KBM-7 (cell line): ENCODE results near the gene SLC6A11.

ENCODE experiments used
- DNase-seq: peaks from one replicate; pipeline ENCODE4 v3.0.0-alpha.2; 2015
- in situ Hi-C: fragments of 300-500 bp; cut with MboI; formaldehyde crosslinking; loops from 2 replicates; pipeline ENCODE4 v1.14.3; 2020; ENCODE audit warnings: low sequenced_read_pairs, low pct_unique_long_range_greater_than_20kb, mixed read lengths

Gene SLC6A11

DNA sequence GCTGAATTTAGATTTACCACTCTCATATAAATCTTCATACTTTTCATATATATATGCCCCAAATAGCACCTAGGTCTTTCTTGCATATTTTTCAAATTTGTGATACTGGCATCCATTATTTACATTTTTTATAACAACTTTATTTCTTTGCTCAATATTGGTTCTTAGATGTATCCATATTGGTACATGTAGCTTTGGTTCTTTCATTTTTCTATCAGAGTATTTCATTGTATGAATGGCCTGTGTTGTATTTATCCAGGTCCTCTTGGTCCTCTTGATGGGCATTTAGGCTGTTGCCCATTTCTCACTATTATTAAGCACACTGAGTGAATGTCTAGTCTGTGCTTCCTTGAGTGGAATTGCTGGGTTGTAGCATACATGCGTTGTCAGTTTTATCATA, 8.4 kb downstream of the SLC6A11 start:
- no peak for DNase-seq
- in situ Hi-C loops, result no loop called here

DNA sequence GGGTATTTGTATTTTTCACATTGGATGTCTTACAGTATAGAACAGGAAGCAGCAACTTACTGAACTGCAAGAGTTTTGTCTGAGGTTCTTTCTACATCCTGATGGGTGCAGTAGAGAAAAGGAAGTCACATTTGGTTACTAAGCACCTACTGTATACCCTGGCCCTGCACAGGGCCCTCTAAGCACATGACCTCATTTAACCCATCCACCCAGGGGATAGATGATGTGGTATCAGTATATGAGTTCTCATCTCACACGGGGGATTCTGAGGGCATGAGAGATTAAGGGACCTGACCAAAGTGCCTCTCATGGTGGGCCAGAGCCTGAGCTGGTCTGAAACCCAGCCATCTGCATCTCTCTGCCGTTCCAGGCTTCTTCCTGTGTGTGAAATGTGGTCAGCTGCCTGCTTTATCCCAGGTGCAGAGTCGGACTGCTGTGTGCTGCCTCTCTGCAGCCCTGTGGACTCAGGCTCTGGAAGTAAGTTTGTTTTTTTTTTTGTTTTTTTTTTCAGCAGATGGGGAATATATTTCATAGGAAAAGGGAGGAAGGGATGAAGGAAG, 17.9 kb downstream of the SLC6A11 start:
- in situ Hi-C loops, result no loop called here
- DNase-seq, result no peak

DNA sequence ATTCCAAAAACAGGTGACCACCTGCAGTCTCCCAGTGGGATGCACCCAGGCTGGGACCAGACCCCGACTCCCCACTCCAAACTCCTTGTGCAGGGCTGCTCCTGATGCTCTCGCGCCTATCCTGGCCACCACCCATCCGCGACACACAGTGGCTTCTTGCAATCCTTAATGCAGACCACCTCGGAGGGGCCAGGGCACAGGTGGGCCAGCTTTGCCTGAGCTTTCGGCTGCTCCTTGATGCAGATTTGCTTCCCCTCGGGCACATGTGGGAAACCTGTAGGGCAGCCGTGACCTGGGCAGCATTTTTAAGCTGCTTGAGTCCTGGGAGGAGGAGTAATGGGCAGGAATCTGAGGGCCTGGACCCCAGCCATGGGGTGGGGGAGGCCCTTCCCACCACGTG, 18.9 kb downstream of the SLC6A11 start:
- in situ Hi-C loops, result no loop called here
- no peak for DNase-seq

DNA sequence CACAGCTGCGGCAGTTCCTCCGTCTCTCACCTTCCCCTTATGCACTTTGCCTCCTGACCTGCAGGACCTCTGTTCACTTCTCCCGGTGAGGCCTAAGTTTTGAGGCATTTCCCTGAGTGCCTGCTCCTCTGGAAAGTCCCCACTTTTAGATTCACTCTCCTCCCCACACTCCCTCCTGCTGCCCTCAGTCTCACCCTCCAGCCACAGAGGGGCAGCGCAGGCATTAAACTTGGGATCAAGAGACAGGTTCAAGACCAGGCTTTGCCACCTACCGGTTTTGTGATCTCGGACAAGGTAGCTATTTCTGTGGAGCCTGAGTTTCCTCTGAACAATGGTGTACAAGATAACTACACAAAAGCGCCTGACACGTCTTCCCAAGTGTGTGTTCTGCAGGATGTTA, 19.4 kb downstream of the SLC6A11 start:
- in situ Hi-C loops, result no loop called here
- DNase-seq, result no peak

DNA sequence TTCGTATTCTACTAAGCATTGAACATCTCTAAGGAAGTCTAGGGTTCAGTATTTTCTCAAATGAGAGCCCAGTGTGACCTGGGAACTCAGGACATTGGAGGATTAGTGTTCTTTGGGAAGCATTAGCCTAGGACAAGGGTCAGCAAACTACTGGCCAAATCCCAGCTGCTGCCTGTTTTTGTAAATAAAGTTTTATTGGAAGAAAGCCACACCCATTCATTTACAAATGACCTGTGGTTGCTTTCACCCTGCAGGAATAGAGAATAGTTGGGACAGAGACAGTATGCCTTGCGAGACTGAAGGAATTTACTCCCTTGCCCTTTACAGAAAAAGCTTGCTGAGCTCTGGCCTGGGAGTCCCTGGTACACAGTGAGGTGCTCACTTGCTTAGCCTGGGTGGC, 20.6 kb downstream of the SLC6A11 start:
- no peak for DNase-seq
- in situ Hi-C loops, result no loop called here

DNA sequence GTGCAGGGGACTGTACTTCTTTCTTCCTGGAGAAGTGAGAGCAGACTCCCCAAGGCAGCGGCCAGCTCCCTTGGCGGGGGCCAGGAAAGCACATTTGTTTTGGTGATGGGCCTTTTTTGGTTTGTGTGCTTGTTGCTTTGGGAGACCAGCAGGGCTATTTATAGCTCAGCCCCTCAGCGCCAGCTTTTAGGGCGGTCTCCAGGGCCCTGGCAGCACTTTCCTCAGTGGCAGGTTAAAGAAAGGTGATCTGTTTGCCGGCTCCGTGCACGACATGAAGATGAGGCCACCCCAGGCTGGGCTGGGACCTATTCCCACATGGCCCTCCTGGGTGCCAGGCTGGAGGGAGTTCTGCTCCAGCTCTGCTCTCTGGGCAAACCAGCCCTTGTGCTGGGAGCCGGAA, 21.8 kb downstream of the SLC6A11 start:
- no peak for DNase-seq
- in situ Hi-C loops, result no loop called here

DNA sequence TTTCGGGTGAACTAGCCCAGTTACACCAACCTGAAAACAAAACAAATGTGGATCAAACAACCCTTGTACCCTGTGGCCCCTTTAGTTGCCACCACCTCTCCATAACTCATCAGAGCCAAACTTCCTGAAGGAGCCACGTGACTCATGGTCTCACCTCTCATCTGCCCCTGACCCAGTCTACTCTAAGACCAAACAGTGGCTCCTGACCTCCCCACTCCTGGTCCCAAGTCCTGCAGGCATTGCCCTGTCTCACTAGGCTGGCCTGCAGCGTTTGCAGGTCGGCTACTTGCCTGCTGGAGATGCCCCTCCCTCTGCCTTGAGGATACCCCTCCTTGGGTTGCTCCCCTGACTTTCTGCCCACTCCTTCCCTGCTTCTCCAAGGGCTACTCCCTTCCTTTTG, 23.1 kb downstream of the SLC6A11 start:
- no peak for DNase-seq
- in situ Hi-C loops, result no loop called here

DNA sequence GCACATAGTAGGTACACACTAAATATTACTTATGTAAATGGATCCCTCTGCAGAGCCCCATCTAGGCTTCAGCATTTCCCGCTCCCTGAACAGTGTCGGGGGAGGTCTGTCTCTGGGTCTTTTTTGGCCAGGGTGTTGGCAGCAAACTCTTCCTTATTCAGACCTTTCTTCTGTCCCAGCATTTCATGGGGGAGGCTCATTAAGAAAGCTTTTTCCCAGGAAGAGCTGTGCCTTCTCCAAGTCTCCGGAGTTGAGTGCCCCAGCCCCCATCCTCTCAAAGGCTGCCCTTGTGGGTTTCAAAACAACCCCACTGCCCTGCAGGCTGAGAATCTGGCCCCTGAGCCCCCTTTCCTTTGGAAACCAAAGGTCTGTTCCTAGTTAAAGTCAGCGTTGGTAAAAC, 25.1 kb downstream of the SLC6A11 start:
- DNase-seq, result no peak
- in situ Hi-C loops, result no loop called here

DNA sequence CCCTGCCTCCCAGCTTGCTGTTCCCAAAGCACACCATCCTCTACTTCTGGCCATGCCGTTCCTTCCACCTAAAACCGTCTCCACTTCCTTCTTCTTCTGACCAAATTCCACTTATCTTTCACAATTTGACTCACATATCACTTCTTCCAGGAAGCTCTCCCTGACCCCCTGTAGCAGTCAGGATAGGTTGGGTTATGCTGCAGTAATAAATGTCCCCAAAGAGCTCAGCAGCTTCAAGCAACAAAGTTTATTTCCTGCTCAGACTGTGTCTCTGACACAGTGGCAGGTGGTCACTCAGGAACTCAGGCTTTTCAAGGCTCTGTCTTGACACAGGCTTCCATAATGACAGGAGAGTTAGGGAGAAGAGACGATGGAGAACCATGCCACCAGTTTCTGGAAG, 27.4 kb downstream of the SLC6A11 start:
- no peak for DNase-seq
- in situ Hi-C loops, result no loop called here

DNA sequence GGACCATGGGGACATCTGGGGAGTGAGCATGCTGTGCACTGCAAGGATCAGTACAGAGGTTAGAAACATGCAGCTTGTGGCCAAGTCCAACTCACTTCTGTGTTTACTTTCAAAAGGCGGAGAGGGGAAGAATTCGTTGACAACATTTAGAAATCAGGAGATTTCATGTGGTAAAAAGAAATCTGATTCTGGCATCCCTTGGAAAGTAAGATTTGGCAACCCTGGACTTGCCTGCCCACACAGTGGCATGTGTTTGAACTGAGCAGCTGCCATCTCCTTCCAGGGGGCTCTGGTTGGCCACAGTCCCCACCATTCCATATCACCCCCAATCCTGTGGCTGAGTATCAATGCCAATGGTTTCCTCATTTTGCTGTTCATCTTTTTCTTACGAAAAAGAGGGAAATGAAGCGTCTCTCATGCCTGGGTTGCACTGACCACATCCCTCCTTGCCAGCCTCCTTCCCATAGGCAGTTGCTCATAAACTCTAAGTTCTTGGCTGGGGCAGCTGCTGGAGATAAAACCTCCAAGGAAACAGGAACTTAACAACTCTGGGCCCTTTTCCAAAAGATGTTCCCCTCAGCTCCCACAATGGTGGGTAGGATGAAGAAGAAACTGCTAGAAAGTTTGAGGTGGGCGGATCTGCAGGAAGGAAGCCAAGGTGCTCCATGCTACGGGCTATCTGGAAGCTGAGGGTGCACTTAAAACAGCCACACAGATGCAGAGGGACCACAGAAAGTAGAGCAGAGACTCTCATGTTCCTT, 29.2 kb downstream of the SLC6A11 start:
- DNase-seq, result peak; percentile 31
- in situ Hi-C loops, result no loop called here

DNA sequence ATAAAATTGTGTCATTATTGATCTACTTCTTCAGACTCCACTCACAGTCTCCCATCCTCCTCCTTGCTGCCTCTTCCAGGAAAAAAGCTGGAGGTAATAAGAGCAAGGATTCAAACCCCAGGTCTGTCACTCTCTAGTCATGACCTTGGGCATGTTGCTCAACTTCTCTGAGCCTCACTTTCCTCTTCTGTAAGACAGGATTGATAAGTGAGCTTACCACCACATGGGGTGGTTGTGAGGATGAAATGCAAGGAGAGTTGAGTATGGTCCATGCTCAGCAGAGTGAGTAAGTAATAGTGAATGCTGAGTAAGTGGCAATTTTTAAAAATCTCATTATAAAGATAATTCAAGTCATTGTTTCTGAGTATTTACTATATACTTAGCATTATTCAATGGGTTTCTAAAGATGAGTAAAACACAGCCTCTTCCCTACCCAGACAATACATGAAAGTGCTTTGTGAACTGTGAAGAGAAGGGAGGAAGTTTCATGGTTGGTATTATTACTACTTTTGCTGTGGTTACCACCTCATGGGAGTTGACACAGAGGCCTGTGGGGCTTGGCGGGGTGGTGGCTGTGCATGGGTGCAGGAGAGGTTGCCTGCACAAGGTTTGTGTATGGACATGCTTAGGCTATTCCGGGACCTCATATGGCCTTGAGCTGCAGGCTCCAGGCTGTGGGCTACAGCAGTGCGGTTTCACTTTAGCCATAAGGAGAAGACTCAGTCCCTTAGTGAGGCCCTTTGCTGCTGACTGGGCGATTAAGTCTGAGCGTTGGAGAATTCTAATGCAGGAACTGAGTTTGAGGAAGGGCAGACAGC, 30.0 kb downstream of the SLC6A11 start:
- DNase-seq, result no peak
- in situ Hi-C loops, result no loop called here

DNA sequence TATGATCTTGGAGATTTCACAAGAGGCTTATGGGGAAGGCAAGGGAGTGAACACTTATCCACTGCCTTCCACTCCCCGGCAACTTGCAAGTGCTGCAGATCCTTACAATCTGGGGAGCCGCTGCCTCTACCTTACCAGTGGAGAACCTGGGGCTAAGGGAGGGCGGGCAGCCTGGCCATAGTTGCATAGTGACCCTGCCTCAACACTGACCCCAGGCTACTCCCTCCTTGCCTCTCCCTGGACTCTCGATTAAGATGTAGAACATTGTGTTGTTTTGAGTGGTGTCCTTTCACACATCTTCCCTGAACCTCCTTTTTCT, 30.6 kb downstream of the SLC6A11 start:
- in situ Hi-C loops, result no loop called here
- no peak for DNase-seq

DNA sequence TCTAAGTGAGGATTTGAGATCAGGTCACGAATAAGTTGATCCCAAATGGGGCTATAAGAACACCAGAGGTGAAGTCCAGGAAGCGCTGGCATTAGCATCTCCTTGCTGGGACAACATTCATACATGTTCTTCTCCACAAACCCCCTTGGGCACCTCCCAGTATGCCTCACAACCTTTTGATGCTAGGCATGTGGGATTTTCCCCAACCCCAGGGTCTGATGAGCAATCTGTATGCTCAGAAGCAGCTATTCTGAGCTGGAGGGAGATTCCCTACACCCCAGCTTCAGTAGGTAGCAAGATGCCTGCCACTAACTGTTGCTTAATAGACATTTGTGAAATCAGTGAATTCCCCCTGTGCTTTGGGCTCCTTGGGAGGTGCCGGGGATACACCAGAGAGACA, 32.2 kb downstream of the SLC6A11 start:
- in situ Hi-C loops, result no loop called here
- no peak for DNase-seq

DNA sequence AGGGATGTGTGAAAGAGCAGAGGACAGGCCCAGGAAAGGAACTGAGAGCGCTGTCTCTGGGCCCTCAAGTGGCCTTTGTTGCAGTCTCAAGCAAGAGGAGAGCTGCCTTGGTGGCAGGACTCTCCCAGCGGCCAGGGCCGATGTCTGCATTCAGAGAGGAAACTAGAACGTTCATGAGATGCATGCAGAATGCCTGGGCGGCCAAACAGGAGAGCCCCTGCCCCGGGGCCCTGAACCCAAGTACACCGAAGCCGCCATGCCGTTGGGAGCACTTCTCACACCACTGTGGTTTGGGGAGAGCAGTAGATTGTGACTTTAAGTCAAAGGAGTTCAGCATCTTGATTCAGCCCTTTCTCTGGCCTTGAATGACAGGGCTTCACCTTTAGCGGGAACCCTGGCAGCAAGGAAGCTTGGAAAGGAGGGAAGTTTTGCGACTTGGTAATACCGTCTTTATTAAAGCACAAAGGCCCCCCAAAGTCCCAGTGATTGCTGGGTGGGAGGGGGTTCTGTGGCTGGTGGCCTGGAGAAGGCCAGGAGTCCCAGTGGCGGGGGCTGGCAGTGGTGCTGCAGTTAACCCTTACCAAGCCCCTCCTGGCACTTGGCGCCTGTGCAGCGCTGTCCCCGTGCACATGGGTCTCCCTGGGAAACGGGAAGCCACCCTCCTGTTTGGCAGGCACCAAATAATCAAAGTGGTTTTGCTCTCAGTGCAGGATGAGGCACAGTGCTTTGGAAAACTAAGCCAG, 36.2 kb downstream of the SLC6A11 start:
- no peak for DNase-seq
- in situ Hi-C loops, result no loop called here

DNA sequence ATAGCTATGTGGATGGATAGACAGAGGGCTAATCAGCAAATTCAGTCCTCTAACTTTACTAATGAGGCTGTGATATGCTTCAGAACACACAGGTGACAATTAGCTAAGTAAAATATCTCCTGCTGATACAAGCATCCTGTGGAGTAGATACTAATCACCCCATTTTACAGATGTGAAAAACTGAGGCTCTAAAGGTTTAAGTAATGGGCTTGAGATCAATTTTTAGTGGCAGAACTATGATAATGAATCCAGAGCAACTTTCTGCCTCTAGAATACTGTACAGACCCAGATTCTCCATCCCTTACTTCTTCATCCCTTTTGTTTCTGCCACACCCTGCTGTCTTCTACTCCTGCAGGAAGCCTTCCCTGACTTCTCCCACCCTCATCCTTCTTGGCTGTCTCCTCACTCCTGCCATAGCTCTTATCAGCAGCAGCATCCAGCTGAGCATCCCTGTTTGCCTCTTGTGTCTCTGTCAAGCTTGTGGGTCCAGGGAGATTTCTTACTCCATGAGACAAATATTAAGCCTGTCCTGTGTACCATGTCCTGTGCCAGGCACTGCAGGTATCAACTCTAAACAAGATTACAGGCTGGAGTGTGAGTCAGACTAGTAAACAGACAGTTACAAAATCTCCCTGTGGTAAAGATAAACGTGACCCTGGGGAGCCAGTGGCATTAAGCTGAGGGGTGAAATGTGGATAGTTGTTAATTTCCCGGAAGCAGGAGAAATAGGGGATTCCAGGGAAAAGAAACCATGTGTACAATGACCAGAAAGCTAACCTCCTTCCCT, 39.2 kb downstream of the SLC6A11 start:
- in situ Hi-C loops, result no loop called here

DNA sequence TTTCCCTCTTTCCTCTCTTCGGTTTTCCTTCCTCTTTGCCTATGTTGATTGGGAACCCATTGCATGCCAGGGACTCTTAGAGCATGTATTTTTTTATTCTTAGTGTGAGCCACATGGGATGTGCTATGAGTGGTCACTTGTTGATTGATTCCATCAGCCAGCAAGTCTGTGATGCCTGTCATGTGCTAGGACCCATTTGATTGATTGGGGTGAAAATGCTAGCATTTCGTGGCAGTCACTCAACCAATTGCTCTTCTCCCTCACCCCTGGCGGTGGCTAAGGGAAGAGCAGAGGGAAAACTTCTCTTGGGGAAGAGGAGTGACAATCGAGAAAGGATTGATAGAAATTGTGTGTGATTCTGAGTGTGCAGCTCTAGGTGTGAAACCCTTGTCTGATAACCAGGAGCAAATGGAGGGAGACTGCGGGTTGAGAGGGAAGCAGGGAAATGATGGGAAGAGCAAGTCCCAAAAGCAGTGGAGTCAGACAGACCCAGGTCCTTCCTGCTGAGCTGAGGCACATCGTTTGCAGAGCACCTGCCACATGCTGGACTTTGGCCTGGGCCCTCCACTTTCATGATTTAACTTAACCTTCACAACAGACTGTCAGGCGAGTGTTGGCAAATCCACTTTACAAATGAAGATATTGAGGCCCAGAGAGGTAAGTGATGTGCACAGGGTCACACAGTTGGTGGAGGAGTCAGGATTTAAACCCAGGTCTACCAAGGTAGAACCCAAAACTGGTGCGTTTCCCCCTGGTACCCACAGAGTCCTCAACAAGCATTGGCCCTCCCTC, 40.0 kb downstream of the SLC6A11 start:
- DNase-seq, result no peak
- in situ Hi-C loops, result no loop called here

More for the DNA sequence above, 39.2 kb downstream of the SLC6A11 start:
- DNase-seq, result no peak

DNA sequence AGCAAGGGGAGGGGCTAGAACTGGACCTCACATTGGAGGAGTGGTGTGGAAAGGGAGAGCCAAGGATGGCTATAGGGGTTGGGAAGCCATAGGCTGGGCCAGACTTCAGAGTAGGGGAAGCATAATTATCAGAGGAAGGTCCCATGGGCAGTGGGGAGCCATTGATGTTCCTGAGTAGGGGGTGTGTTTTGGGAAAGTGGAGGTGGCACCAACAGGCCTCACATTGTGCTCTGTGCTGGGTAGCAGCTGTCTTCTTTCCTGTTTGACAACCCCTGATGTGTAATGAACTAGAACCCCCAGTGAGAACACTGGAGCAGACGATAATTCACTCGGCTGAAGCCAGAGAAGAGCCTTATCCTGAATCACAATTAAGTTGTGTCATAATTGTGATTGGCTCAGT, 41.2 kb downstream of the SLC6A11 start:
- in situ Hi-C loops, result no loop called here

DNA sequence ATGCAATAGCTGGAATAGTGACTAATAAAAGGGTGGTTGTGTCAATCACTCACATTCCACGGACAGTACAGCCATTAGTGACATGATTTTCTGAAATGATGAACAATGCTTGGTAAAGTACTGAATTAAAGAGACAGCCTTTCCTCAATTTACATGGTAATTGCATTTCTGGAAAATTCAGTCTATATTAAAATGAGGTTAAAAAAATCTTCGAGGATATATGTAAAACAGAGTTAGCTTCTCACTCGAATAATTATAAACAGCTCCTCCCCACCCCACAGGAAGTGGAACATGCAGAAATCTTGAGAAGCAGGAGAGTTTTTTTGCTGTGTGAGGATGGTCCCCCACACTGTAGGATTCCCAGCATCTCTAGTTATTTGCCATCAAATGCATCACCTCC, 42.1 kb downstream of the SLC6A11 start:
- DNase-seq, result no peak
- in situ Hi-C loops, result no loop called here

More for the DNA sequence above, 41.2 kb downstream of the SLC6A11 start:
- no peak for DNase-seq
